Caco-2 (cell line): ENCODE measurements around the gene ELMO3. TPM values are rescaled to one million over a fixed set of nuclear protein-coding genes. Genes with fewer than 3 reads are reported as not detected.
A peak's percentile ranks its signal among the peaks of the same experiment; 100 is the strongest.

Source experiments
- BruUV-seq: library from RNA; stranded (reverse); fragments of 400-500 nt; replicated peaks from 2 replicates; lab custom pipeline; 2021; lab: Mats Ljungman, UMichigan
- CTCF ChIA-PET: fragments of 300-600 bp; sonication (Branson Sonifier 250); formaldehyde crosslinking; loops from one replicate; lab custom pipeline; 2022; ENCODE audit warnings: antibody characterized with exemption; lab: Charles Lee
- POLR2A ChIA-PET: fragments of 300-600 bp; sonication (Branson Sonifier 250); formaldehyde crosslinking; loops from one replicate; lab custom pipeline; 2022; ENCODE audit warnings: antibody characterized with exemption; lab: Charles Lee
- DNase-seq, 2 experiments: peaks; one replicate each; pipeline versions ENCODE4 v3.0.0 to v3.0.0-alpha.2; 2020 to 2022
- H3K27me3 ChIP-seq: replicated peaks from 2 replicates; pipeline ENCODE4 v1.6.0; 2011; ENCODE audit warnings: low read length; ENCODE audit not compliant: control insufficient read depth, insufficient read depth
- H3K36me3 ChIP-seq: 2 replicates; pipeline ENCODE4 v1.5.1; 2011; ENCODE audit warnings: low read length; ENCODE audit not compliant: control insufficient read depth, insufficient read depth
- H3K4me1 ChIP-seq: fragments of 250-450 bp; sonication (Bioruptor Pico); 2 replicates; pipeline ENCODE4 v1.5.1; 2020; ENCODE audit warnings: mild to moderate bottlenecking
- H3K4me3 ChIP-seq: 2 replicates; pipeline ENCODE4 v1.5.1; 2011; ENCODE audit warnings: low read depth, mild to moderate bottlenecking, control low read depth, low read length
- H3K9me3 ChIP-seq: fragments of 250-450 bp; sonication (Bioruptor Pico); 2 replicates; pipeline ENCODE4 v1.5.1; 2020; ENCODE audit warnings: mild to moderate bottlenecking, moderate library complexity
- H3K27ac Mint-ChIP-seq: one replicate; pipeline ENCODE4 v1.8.0; 2022; ENCODE audit warnings: mixed read lengths; ENCODE audit not compliant: unreplicated experiment
- H3K27me3 Mint-ChIP-seq: one replicate; pipeline ENCODE4 v1.8.0; 2022; ENCODE audit warnings: mixed read lengths; ENCODE audit not compliant: insufficient read depth, unreplicated experiment
- H3K36me3 Mint-ChIP-seq: one replicate; pipeline ENCODE4 v1.8.0; 2022; ENCODE audit warnings: mild to moderate bottlenecking, mixed read lengths; ENCODE audit not compliant: insufficient read depth, unreplicated experiment
- H3K4me1 Mint-ChIP-seq: one replicate; pipeline ENCODE4 v1.8.0; 2022; ENCODE audit warnings: low read depth, mixed read lengths; ENCODE audit not compliant: unreplicated experiment
- H3K4me3 Mint-ChIP-seq: one replicate; pipeline ENCODE4 v1.8.0; 2022; ENCODE audit warnings: mild to moderate bottlenecking, moderate library complexity, mixed read lengths; ENCODE audit not compliant: unreplicated experiment
- H3K9me3 Mint-ChIP-seq: one replicate; pipeline ENCODE4 v1.8.0; 2022; ENCODE audit warnings: mixed read lengths; ENCODE audit not compliant: unreplicated experiment
- CTCF ChIP-seq, 2 experiments: fragments of 200-600 bp in 1 of 2; IDR thresholded peaks; 1 replicate in 1 of 2; 2 replicates in 1 of 2; pipeline versions ENCODE4 v1.5.1 to v1.8.0; 2011 to 2022; ENCODE audit warnings: antibody characterized with exemption in 1 of 2, control low read depth in 1 of 2, inconsistent platforms in 1 of 2, low read depth in 1 of 2, low read length in 1 of 2, mild to moderate bottlenecking in 1 of 2, moderate library complexity in 1 of 2; ENCODE audit not compliant: insufficient read depth in 1 of 2, severe bottlenecking in 1 of 2, unreplicated experiment in 1 of 2
- intact Hi-C: fragments of 100-400 bp; cut with micrococcal nuclease; formaldehyde crosslinking; loops from one replicate; pipeline ENCODE4 v1.10.0; 2022; ENCODE audit not compliant: unreplicated experiment
- total RNA-seq: library from RNA; stranded (reverse); gene quantifications from 2 replicates; pipeline ENCODE4 v1.2.3, GENCODE V29; 2022

The ELMO3 gene
- total RNA-seq, 1 experiment from 2014 or later = 27.8 TPM

GRCh38 chr16:67186550-67186950 lies 12.4 kb upstream of the ELMO3 start:
- Mint-ChIP-seq H3K4me3 (no peak overlapping the region), H3K27ac (no peak overlapping the region), H3K36me3 (peaks cover 12% of the 10 kb centered on the region), H3K27me3 (peaks cover 3% of the 10 kb centered on the region), H3K4me1 (peaks cover 12% of the 10 kb centered on the region), H3K9me3 (no peaks in the 10 kb centered on the region)
- Histone ChIP-seq H3K4me3 (no peak overlapping the region), H3K9me3 (no peaks in the 10 kb centered on the region), H3K27me3 (no peaks in the 10 kb centered on the region), H3K36me3 (no peaks in the 10 kb centered on the region), H3K4me1 (peaks cover 45% of the 10 kb centered on the region)
- ChIA-PET CTCF (interaction anchor here (0.5 kb wide), 1 partner anchor 230 kb away, joined by 3 read pairs; no protein-coding TSS in a partner anchor), POLR2A (no interaction called here)
- TF ChIP-seq CTCF (IDR thresholded peaks at IDR 0.05; ENCODE audit: insufficient read depth in 1 of 2, low read depth in 1 of 2, low read length in 1 of 2, severe bottlenecking in 1 of 2, unreplicated experiment in 1 of 2) = no peak
- peak; percentile 67 to 77 for DNase-seq
- BruUV-seq = no TSS peak
- intact Hi-C loops = loop anchor here (1.0 kb wide), 1 partner anchor 12 kb away; no protein-coding TSS in a partner anchor

- H3K27ac Mint-ChIP-seq = no peak overlapping the region
- DNase-seq = no peak
- no peak for TF ChIP-seq CTCF (IDR thresholded peaks at IDR 0.05; ENCODE audit: insufficient read depth in 1 of 2, low read depth in 1 of 2, low read length in 1 of 2, severe bottlenecking in 1 of 2, unreplicated experiment in 1 of 2)
- H3K9me3 Mint-ChIP-seq = no peaks in the 10 kb centered on the region
- no peaks in the 10 kb centered on the region for H3K9me3 ChIP-seq
- intact Hi-C loops = no loop called here
- ChIA-PET POLR2A (no interaction called here), CTCF (interaction anchor here (0.5 to 0.6 kb wide), 2 partner anchors 17 to 230 kb away, joined by 3 to 4 read pairs; partner anchors contain the start of gene NOL3)
- peaks cover 20% of the 10 kb centered on the region for H3K36me3 Mint-ChIP-seq
- H3K27me3 Mint-ChIP-seq = peaks cover 3% of the 10 kb centered on the region
- peaks cover 47% of the 10 kb centered on the region for H3K4me1 ChIP-seq
- BruUV-seq = no TSS peak
- H3K4me3 Mint-ChIP-seq = no peak overlapping the region
- H3K4me1 Mint-ChIP-seq = peaks cover 16% of the 10 kb centered on the region
- no peak overlapping the region for H3K4me3 ChIP-seq
- H3K36me3 ChIP-seq = no peaks in the 10 kb centered on the region
- no peaks in the 10 kb centered on the region for H3K27me3 ChIP-seq
Observed at GRCh38 chr16:67187175-67187890, 11.6 kb upstream of the ELMO3 start.

DNA sequence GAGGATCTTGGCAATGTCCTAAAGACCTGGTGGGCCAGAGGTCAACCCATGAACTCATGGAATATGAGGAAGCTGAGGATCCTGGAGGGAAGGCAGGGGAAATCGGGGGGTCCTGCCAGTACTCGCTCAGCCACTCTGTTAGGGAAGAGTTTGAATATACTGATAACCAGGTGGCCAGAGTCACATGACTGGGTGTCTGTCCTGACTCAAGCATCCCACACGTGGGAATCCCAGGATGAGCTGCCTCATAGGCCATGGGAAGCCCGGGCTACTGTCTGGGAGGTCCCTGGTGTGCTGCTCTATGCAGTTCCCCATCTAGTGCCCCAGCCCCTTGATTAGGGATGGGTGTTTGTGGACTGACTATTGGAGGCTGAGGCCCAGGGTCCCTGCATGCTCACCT lies 10.6 kb upstream of the ELMO3 start:
- ChIA-PET POLR2A (no interaction called here), CTCF (no interaction called here)
- Histone ChIP-seq H3K36me3 (no peaks in the 10 kb centered on the region), H3K27me3 (no peaks in the 10 kb centered on the region), H3K4me1 (peaks cover 38% of the 10 kb centered on the region), H3K4me3 (no peak overlapping the region), H3K9me3 (no peaks in the 10 kb centered on the region)
- intact Hi-C loops = no loop called here
- Mint-ChIP-seq H3K27me3 (peaks cover 3% of the 10 kb centered on the region), H3K4me1 (peaks cover 16% of the 10 kb centered on the region), H3K27ac (no peak overlapping the region), H3K9me3 (no peaks in the 10 kb centered on the region), H3K4me3 (no peak overlapping the region), H3K36me3 (peaks cover 28% of the 10 kb centered on the region)
- no TSS peak for BruUV-seq
- TF ChIP-seq CTCF (IDR thresholded peaks at IDR 0.05; ENCODE audit: insufficient read depth in 1 of 2, low read depth in 1 of 2, low read length in 1 of 2, severe bottlenecking in 1 of 2, unreplicated experiment in 1 of 2) = no peak
- DNase-seq = no peak
